Daoy (cell line): ENCODE data around the gene CLEC18A. TPM values are rescaled to one million over a fixed set of nuclear protein-coding genes. Genes with fewer than 3 reads are reported as not detected.
A peak's percentile ranks its signal among the peaks of the same experiment; 100 is the strongest.
"Not testable (repeated sequence)": the region's sequence is repeated elsewhere in the genome, so short reads cannot be mapped to it uniquely, and the experiment has no call there.

ENCODE experiments used
- DNase-seq: peaks from one replicate; pipeline ENCODE4 v3.0.0-alpha.2; 2015; ENCODE audit warnings: low read depth
- total RNA-seq: library from RNA; depleted of rRNA; stranded (reverse); fragments of >200 nt; shearing (Covaris generic); gene quantifications from 2 replicates; pipeline ENCODE4 v1.2.3, GENCODE V29; 2014

Gene CLEC18A
- total RNA-seq, 1 experiment from 2014 or later = 1.2 TPM

GRCh38 chr16:69930117-69930776, 20.9 kb upstream of the CLEC18A start:
- DNase-seq = peak; percentile 62

- no peak for DNase-seq
These were observed 19.5 kb upstream of the CLEC18A start for GRCh38 chr16:69931631-69932030.

- no peak for DNase-seq
These were observed 18.9 kb upstream of the CLEC18A start for GRCh38 chr16:69932228-69932627.

GRCh38 chr16:69932691-69933392, 18.3 kb upstream of the CLEC18A start:
- DNase-seq = no peak

- no peak for DNase-seq
These were observed 17.1 kb upstream of the CLEC18A start for GRCh38 chr16:69934044-69934443.

- no peak for DNase-seq
These were observed 16.4 kb upstream of the CLEC18A start for GRCh38 chr16:69934751-69935150.

GRCh38 chr16:69935278-69935711, 15.8 kb upstream of the CLEC18A start:
- no peak for DNase-seq

- no peak for DNase-seq
These were observed 15.4 kb upstream of the CLEC18A start for GRCh38 chr16:69935740-69936139.

- DNase-seq = no peak
These were observed 14.9 kb upstream of the CLEC18A start for GRCh38 chr16:69936252-69936651.

- DNase-seq = no peak
These were observed 14.4 kb upstream of the CLEC18A start for GRCh38 chr16:69936751-69937211.

GRCh38 chr16:69937465-69937951, 13.6 kb upstream of the CLEC18A start:
- no peak for DNase-seq

GRCh38 chr16:69938981-69939820, 11.9 kb upstream of the CLEC18A start:
- no peak for DNase-seq

- no peak for DNase-seq
These were observed 11.1 kb upstream of the CLEC18A start for GRCh38 chr16:69939821-69940585.

GRCh38 chr16:69940676-69941075, 10.5 kb upstream of the CLEC18A start:
- DNase-seq = no peak

- DNase-seq = no peak
These were observed 9.7 kb upstream of the CLEC18A start for GRCh38 chr16:69941251-69942098.

GRCh38 chr16:69942099-69942491, 9.0 kb upstream of the CLEC18A start:
- no peak for DNase-seq

- no peak for DNase-seq
These were observed 8.4 kb upstream of the CLEC18A start for GRCh38 chr16:69942627-69943170.

- not testable (repeated sequence) for DNase-seq
These were observed 7.7 kb upstream of the CLEC18A start for GRCh38 chr16:69943241-69944036.

- not testable (repeated sequence) for DNase-seq
These were observed 723 bp upstream of the CLEC18A start for GRCh38 chr16:69950411-69950810.
